Stimulated activated CD8-positive, alpha-beta memory T cell treated with anti-CD3 and anti-CD28 coated beads, Interleukin-12 subunit alpha, Interleukin-12 subunit beta, amount 100 ng/mL, for 1 hour (primary cell): Measurements from ENCODE around the gene RBM47.

ENCODE experiments used
- DNase-seq: peaks from one replicate; pipeline ENCODE4 v3.0.0-alpha.2; 2020; ENCODE audit warnings: low read depth

Gene RBM47

GRCh38 chr4:40623707-40624106 is 6.0 kb downstream of the RBM47 start:
- no peak for DNase-seq

GRCh38 chr4:40622913-40623312 is 6.8 kb downstream of the RBM47 start:
- no peak for DNase-seq

GRCh38 chr4:40621592-40622512 is 7.8 kb downstream of the RBM47 start:
- no peak for DNase-seq

- no peak for DNase-seq
Measured at GRCh38 chr4:40621229-40621591, 8.5 kb downstream of the RBM47 start.

GRCh38 chr4:40619600-40619999 is 10.1 kb downstream of the RBM47 start:
- DNase-seq = no peak

- DNase-seq = no peak
Measured at GRCh38 chr4:40617872-40618271, 11.8 kb downstream of the RBM47 start.

GRCh38 chr4:40614031-40614430 is 15.6 kb downstream of the RBM47 start:
- DNase-seq = no peak

- no peak for DNase-seq
Measured at GRCh38 chr4:40613456-40613855, 16.2 kb downstream of the RBM47 start.

- no peak for DNase-seq
Measured at GRCh38 chr4:40612831-40613230, 16.8 kb downstream of the RBM47 start.

GRCh38 chr4:40612283-40612682 is 17.4 kb downstream of the RBM47 start:
- no peak for DNase-seq

GRCh38 chr4:40608628-40609027 is 21.0 kb downstream of the RBM47 start:
- DNase-seq = no peak

- DNase-seq = no peak
Measured at GRCh38 chr4:40607221-40607620, 22.4 kb downstream of the RBM47 start.

GRCh38 chr4:40606239-40606767 is 23.4 kb downstream of the RBM47 start:
- no peak for DNase-seq

GRCh38 chr4:40603281-40603680 is 26.4 kb downstream of the RBM47 start:
- DNase-seq = no peak

- no peak for DNase-seq
Measured at GRCh38 chr4:40601641-40602040, 28.0 kb downstream of the RBM47 start.

- no peak for DNase-seq
Measured at GRCh38 chr4:40600850-40601249, 28.8 kb downstream of the RBM47 start.

- DNase-seq = no peak
Measured at GRCh38 chr4:40599431-40599830, 30.2 kb downstream of the RBM47 start.

- DNase-seq = no peak
Measured at GRCh38 chr4:40596522-40596921, 33.1 kb downstream of the RBM47 start.

- DNase-seq = no peak
Measured at GRCh38 chr4:40595981-40596380, 33.7 kb downstream of the RBM47 start.

GRCh38 chr4:40594261-40595178 is 35.1 kb downstream of the RBM47 start:
- DNase-seq = no peak

GRCh38 chr4:40592034-40592433 is 37.6 kb downstream of the RBM47 start:
- DNase-seq = no peak

- DNase-seq = no peak
Measured at GRCh38 chr4:40587826-40588225, 41.8 kb downstream of the RBM47 start.

GRCh38 chr4:40587351-40587750 is 42.3 kb downstream of the RBM47 start:
- no peak for DNase-seq
